Measurements from ENCODE around the gene TRHDE. TPM values are rescaled to one million over a fixed set of nuclear protein-coding genes. Genes with fewer than 3 reads are reported as not detected.

The TRHDE gene
- total RNA-seq, 1 experiment from 2014 or later = 0.74 TPM

DNA sequence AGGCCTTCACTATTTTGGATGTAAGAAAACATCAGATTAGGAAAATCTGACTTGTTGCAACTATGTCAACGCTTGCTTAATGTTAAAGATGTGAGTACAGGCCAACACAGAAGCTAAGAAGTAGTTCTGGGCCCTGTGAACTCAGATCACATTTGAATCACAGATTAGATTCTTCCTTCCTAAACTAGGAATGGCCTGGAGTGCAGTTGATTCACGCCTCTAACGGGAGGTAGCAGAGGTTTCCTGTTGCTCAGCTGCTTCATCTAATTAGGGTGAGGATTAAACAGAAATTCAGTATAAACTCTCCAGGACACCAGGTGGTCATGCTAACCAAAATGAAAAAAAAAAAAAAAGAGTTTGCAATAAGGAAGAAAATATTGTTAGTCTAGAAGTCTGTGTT is 314.3 kb downstream of the TRHDE start:
- no peak for TF ChIP-seq EZH2 (IDR thresholded peaks at IDR 0.05; ENCODE audit: low read depth)
- TF ChIP-seq, protein P1, sequence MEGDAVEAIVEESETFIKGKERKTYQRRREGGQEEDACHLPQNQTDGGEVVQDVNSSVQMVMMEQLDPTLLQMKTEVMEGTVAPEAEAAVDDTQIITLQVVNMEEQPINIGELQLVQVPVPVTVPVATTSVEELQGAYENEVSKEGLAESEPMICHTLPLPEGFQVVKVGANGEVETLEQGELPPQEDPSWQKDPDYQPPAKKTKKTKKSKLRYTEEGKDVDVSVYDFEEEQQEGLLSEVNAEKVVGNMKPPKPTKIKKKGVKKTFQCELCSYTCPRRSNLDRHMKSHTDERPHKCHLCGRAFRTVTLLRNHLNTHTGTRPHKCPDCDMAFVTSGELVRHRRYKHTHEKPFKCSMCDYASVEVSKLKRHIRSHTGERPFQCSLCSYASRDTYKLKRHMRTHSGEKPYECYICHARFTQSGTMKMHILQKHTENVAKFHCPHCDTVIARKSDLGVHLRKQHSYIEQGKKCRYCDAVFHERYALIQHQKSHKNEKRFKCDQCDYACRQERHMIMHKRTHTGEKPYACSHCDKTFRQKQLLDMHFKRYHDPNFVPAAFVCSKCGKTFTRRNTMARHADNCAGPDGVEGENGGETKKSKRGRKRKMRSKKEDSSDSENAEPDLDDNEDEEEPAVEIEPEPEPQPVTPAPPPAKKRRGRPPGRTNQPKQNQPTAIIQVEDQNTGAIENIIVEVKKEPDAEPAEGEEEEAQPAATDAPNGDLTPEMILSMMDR (conservative IDR thresholded peaks at IDR 0.05) = no peak
- ChIA-PET CTCF (no interaction called here), POLR2A (ENCODE audit: unreplicated experiment) (no interaction called here)
- Histone ChIP-seq H3K4me3 (no peak overlapping the region), H3K27me3 (ENCODE audit: insufficient read depth, low read depth) (no peaks in the 10 kb centered on the region), H3K9me3 (ENCODE audit: insufficient read depth, low read depth) (no peaks in the 10 kb centered on the region), H3K36me3 (ENCODE audit: low read depth) (no peaks in the 10 kb centered on the region), H3K4me1 (replicated peaks; ENCODE audit: insufficient read depth) (no peaks in the 10 kb centered on the region), H3K4me2 (no peak overlapping the region), H3K79me2 (ENCODE audit: low read depth) (no peaks in the 10 kb centered on the region), H4K20me1 (ENCODE audit: insufficient read depth) (no peaks in the 10 kb centered on the region), H3K27ac (no peak overlapping the region), H3K9me2 (ENCODE audit: insufficient read depth) (0 out of 2 replicates have a peak, but pooled peaks cover 4% of the 10 kb centered on the region), H2AFZ (no peak overlapping the region), H3F3A (ENCODE audit: insufficient read depth, low read depth) (no peaks in the 10 kb centered on the region)
- intact Hi-C loops (cut with micrococcal nuclease; ENCODE audit: unreplicated experiment) = no loop called here
- DNase-seq = no peak
- BruUV-seq (replicated peaks) = no TSS peak

DNA sequence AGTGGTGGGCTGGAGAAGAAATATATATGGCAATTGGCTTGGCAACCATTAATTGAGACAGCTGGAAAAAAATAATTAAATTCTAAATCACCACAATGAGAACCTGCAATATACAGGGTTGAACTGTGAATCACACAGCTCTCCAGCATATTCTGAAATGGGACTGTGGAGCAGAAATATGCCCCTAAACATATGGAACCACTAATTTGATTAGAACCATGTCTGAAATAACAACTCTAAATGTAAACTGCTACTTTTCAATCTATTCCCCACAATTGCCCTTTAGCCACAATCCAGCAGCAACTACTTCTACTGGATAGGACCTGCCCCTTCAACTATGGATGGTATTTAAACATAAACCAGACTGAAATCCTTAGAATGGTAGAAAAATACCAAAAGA is 330.4 kb downstream of the TRHDE start:
- H3K4me3 ChIP-seq = no peak overlapping the region
- no peaks in the 10 kb centered on the region for H3K27me3 ChIP-seq (ENCODE audit: insufficient read depth, low read depth)
- no peaks in the 10 kb centered on the region for H3K9me2 ChIP-seq (ENCODE audit: insufficient read depth)
- H3K9me3 ChIP-seq (ENCODE audit: insufficient read depth, low read depth) = no peaks in the 10 kb centered on the region
- TF ChIP-seq, protein P1 (conservative IDR thresholded peaks at IDR 0.05) = no peak
- no peak for TF ChIP-seq EZH2 (IDR thresholded peaks at IDR 0.05; ENCODE audit: low read depth)
- no peaks in the 10 kb centered on the region for H3K4me1 ChIP-seq (replicated peaks; ENCODE audit: insufficient read depth)
- CTCF ChIA-PET = no interaction called here
- no peaks in the 10 kb centered on the region for H4K20me1 ChIP-seq (ENCODE audit: insufficient read depth)
- no peak overlapping the region for H2AFZ ChIP-seq
- no peak for DNase-seq
- H3K79me2 ChIP-seq (ENCODE audit: low read depth) = no peaks in the 10 kb centered on the region
- intact Hi-C loops (cut with micrococcal nuclease; ENCODE audit: unreplicated experiment) = no loop called here
- no peaks in the 10 kb centered on the region for H3F3A ChIP-seq (ENCODE audit: insufficient read depth, low read depth)
- POLR2A ChIA-PET (ENCODE audit: unreplicated experiment) = no interaction called here
- no peak overlapping the region for H3K4me2 ChIP-seq
- no TSS peak for BruUV-seq (replicated peaks)
- H3K36me3 ChIP-seq (ENCODE audit: low read depth) = no peaks in the 10 kb centered on the region
- no peak overlapping the region for H3K27ac ChIP-seq

DNA sequence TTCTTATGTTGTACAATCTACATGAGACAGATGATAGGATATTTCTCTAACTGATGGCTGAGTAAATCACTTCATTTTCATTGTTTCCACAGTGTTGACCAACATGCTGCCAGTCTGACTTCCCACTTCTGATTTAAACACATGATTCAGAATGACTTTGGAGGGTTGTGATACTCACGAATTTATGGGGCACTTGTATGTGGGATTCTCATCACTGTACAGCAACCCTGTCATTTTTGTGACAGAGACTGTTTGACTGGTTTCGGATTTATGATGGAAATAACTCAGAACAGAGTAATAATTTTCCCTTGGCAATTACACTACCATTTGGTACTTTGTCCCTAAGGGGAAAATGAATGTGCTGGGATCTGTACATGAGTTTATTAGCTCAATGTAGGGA is 333.8 kb downstream of the TRHDE start:
- Histone ChIP-seq H4K20me1 (ENCODE audit: insufficient read depth) (no peaks in the 10 kb centered on the region), H3K9me3 (ENCODE audit: insufficient read depth, low read depth) (no peaks in the 10 kb centered on the region), H2AFZ (no peak overlapping the region), H3K79me2 (ENCODE audit: low read depth) (no peaks in the 10 kb centered on the region), H3K36me3 (ENCODE audit: low read depth) (no peaks in the 10 kb centered on the region), H3K27ac (no peak overlapping the region), H3K4me2 (no peak overlapping the region), H3K9me2 (ENCODE audit: insufficient read depth) (no peaks in the 10 kb centered on the region), H3F3A (ENCODE audit: insufficient read depth, low read depth) (no peaks in the 10 kb centered on the region), H3K27me3 (ENCODE audit: insufficient read depth, low read depth) (no peaks in the 10 kb centered on the region), H3K4me3 (no peak overlapping the region), H3K4me1 (replicated peaks; ENCODE audit: insufficient read depth) (no peaks in the 10 kb centered on the region)
- no peak for TF ChIP-seq EZH2 (IDR thresholded peaks at IDR 0.05; ENCODE audit: low read depth)
- TF ChIP-seq, protein P1 (conservative IDR thresholded peaks at IDR 0.05) = no peak
- no peak for DNase-seq
- ChIA-PET CTCF (no interaction called here), POLR2A (ENCODE audit: unreplicated experiment) (no interaction called here)
- BruUV-seq (replicated peaks) = no TSS peak
- intact Hi-C loops (cut with micrococcal nuclease; ENCODE audit: unreplicated experiment) = no loop called here

Data from PC-9 (cell line).